ENCODE results near the gene GCC1.

The GCC1 gene

GRCh38 chr7:127582361-127582760 lies 3.0 kb downstream of the GCC1 start:
- no peak for TF ChIP-seq USF1 (IDR thresholded peaks at IDR 0.05)
- TF ChIP-seq RAD21 (IDR thresholded peaks at IDR 0.05; ENCODE audit: low read depth): no peak
- TF ChIP-seq FOXM1 (IDR thresholded peaks at IDR 0.05; ENCODE audit: borderline replicate concordance, low read depth): no peak
- TF ChIP-seq TCF12 (IDR thresholded peaks at IDR 0.05; ENCODE audit: low read depth): no peak
- no peak for TF ChIP-seq ZBTB7A (IDR thresholded peaks at IDR 0.05; ENCODE audit: low read depth)
- TF ChIP-seq NFIC (IDR thresholded peaks at IDR 0.05): no peak
- TF ChIP-seq EP300 (IDR thresholded peaks at IDR 0.05; ENCODE audit: borderline replicate concordance): no peak
- TF ChIP-seq YY1 (IDR thresholded peaks at IDR 0.05; ENCODE audit: low read depth): no peak
- no peak for TF ChIP-seq TEAD4 (IDR thresholded peaks at IDR 0.05)
- no peak for TF ChIP-seq CEBPB (IDR thresholded peaks at IDR 0.05)
- TF ChIP-seq REST (IDR thresholded peaks at IDR 0.05; ENCODE audit: low read depth): no peak
- TF ChIP-seq CREB1 (IDR thresholded peaks at IDR 0.05; ENCODE audit: low read depth): no peak
- TF ChIP-seq EGR1 (IDR thresholded peaks at IDR 0.05): no peak
- TF ChIP-seq TAF1 (IDR thresholded peaks at IDR 0.05; ENCODE audit: low read depth): no peak
- no peak for TF ChIP-seq MAX (IDR thresholded peaks at IDR 0.05)

GRCh38 chr7:127581716-127582115 lies 3.7 kb downstream of the GCC1 start:
- TF ChIP-seq ZBTB7A (IDR thresholded peaks at IDR 0.05; ENCODE audit: low read depth) (no peak), MAX (IDR thresholded peaks at IDR 0.05) (no peak), TCF12 (IDR thresholded peaks at IDR 0.05; ENCODE audit: low read depth) (no peak), CEBPB (IDR thresholded peaks at IDR 0.05) (no peak), EGR1 (IDR thresholded peaks at IDR 0.05) (no peak), FOXM1 (IDR thresholded peaks at IDR 0.05; ENCODE audit: borderline replicate concordance, low read depth) (no peak), RAD21 (IDR thresholded peaks at IDR 0.05; ENCODE audit: low read depth) (no peak), EP300 (IDR thresholded peaks at IDR 0.05; ENCODE audit: borderline replicate concordance) (no peak), NFIC (IDR thresholded peaks at IDR 0.05) (no peak), TAF1 (IDR thresholded peaks at IDR 0.05; ENCODE audit: low read depth) (no peak), YY1 (IDR thresholded peaks at IDR 0.05; ENCODE audit: low read depth) (no peak), USF1 (IDR thresholded peaks at IDR 0.05) (no peak), TEAD4 (IDR thresholded peaks at IDR 0.05) (no peak), REST (IDR thresholded peaks at IDR 0.05; ENCODE audit: low read depth) (no peak), CREB1 (IDR thresholded peaks at IDR 0.05; ENCODE audit: low read depth) (no peak)

GRCh38 chr7:127580612-127581011 lies 4.8 kb downstream of the GCC1 start:
- TF ChIP-seq MAX (IDR thresholded peaks at IDR 0.05): no peak

GRCh38 chr7:127578711-127579275 lies 6.6 kb downstream of the GCC1 start:
- TF ChIP-seq ZBTB7A (IDR thresholded peaks at IDR 0.05; ENCODE audit: low read depth) (no peak), EGR1 (IDR thresholded peaks at IDR 0.05) (no peak), YY1 (IDR thresholded peaks at IDR 0.05; ENCODE audit: low read depth) (no peak)

GRCh38 chr7:127578036-127578684 lies 7.2 kb downstream of the GCC1 start:
- TF ChIP-seq FOXM1 (IDR thresholded peaks at IDR 0.05; ENCODE audit: borderline replicate concordance, low read depth) (no peak), ZBTB7A (IDR thresholded peaks at IDR 0.05; ENCODE audit: low read depth) (no peak), TCF12 (IDR thresholded peaks at IDR 0.05; ENCODE audit: low read depth) (no peak), TEAD4 (IDR thresholded peaks at IDR 0.05) (no peak), CEBPB (IDR thresholded peaks at IDR 0.05) (no peak), CREB1 (IDR thresholded peaks at IDR 0.05; ENCODE audit: low read depth) (no peak), EP300 (IDR thresholded peaks at IDR 0.05; ENCODE audit: borderline replicate concordance) (no peak), MAX (IDR thresholded peaks at IDR 0.05) (no peak), NFIC (IDR thresholded peaks at IDR 0.05) (no peak), REST (IDR thresholded peaks at IDR 0.05; ENCODE audit: low read depth) (no peak), USF1 (IDR thresholded peaks at IDR 0.05) (no peak), TAF1 (IDR thresholded peaks at IDR 0.05; ENCODE audit: low read depth) (no peak), RAD21 (IDR thresholded peaks at IDR 0.05; ENCODE audit: low read depth) (no peak), EGR1 (IDR thresholded peaks at IDR 0.05) (no peak), YY1 (IDR thresholded peaks at IDR 0.05; ENCODE audit: low read depth) (no peak)
